HepG2 (cell line): ENCODE results near the gene JAG1.

ENCODE experiments used
- ATF4 ChIP-seq, 2 experiments: fragments of 450-650 bp in 1 of 2; sonication (generic) in 1 of 2; formaldehyde crosslinking; IDR thresholded peaks; 2 replicates each; pipeline versions ENCODE4 v1.5.0 to v1.8.0; 2020 to 2022; ENCODE audit warnings: mild to moderate bottlenecking in 1 of 2, missing genetic modification reagents in 1 of 2
- CHD4 ChIP-seq: fragments of 200-600 bp; sonication (generic); IDR thresholded peaks from 2 replicates; pipeline ENCODE4 v1.7.0; 2017; ENCODE audit warnings: mild to moderate bottlenecking, low read length, borderline replicate concordance
- CREM ChIP-seq, 2 experiments: sonication (generic) in 1 of 2; formaldehyde crosslinking in 1 of 2; IDR thresholded peaks; 2 replicates each; pipeline versions ENCODE4 v1.4.0 to v1.6.1; 2016 to 2020; ENCODE audit warnings: antibody characterized with exemption in 1 of 2, mild to moderate bottlenecking in 1 of 2, missing genetic modification reagents in 1 of 2
- ESRRA ChIP-seq: sonication (generic); formaldehyde crosslinking; IDR thresholded peaks from 2 replicates; pipeline ENCODE4 v1.5.1; 2020; ENCODE audit warnings: mild to moderate bottlenecking, low read depth, missing genetic modification reagents
- GTF3A ChIP-seq: sonication (generic); formaldehyde crosslinking; conservative IDR thresholded peaks from 2 replicates; pipeline ENCODE4 v1.4.0; 2020; ENCODE audit warnings: mild to moderate bottlenecking, missing genetic modification reagents
- ZFP37 ChIP-seq: sonication (generic); formaldehyde crosslinking; IDR thresholded peaks from 2 replicates; pipeline ENCODE4 v1.4.0; 2020; ENCODE audit warnings: missing genetic modification reagents, borderline replicate concordance
- ZNF644 ChIP-seq: IDR thresholded peaks from 2 replicates; pipeline ENCODE4 v1.6.1; 2016; ENCODE audit warnings: low read depth

DNA sequence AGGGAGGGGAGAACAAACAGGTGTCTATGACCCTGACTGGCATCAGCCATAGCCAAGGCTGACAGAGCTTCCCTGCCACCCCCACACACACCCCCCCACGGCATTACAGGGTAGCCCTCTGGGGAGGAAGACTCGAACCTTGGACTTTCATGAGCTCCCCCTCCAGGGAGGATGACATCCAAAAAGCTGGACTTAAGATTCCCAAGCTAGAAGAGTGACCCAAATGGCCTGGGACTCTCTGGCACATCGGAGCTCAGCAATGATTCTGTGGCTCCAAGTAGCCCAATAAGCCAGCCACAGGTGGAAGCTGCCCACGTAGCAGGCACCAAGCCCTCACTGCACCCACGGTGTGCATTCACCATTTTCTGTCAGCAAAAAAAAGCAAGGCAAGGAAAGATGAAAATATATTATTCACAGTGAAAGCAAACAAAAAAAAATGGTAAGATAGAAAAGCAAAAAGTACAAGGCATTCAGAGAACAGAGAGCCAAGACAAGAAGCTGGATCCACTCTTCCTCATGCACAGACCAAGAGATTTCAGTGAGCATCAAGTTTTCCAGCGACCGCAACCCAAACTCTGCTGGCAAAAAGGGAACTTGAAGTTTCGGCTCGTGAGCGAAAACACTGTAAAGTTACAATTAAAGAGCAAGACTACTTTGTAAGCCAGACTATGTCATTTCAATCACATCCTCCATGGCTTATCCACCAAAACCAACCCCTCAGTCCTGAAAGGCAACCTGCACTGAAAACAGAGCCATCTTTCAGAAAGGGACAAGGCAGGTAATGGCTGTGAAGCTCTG is 10.9 kb downstream of the JAG1 start:
- TF ChIP-seq ATF4 (CRISPR knock-in tag; IDR thresholded peaks at IDR 0.05) (no peak), ZFP37 (CRISPR knock-in tag) (no peak), CHD4 (no peak), CREM (IDR thresholded peaks at IDR 0.05) (no peak), CREM (CRISPR knock-in tag; IDR thresholded peaks at IDR 0.05) (no peak), ESRRA (CRISPR knock-in tag) (no peak), ZNF644 (CRISPR knock-in tag) (no peak), GTF3A (CRISPR knock-in tag) (no peak)
